ENCODE data around the gene ALK.
"Not testable (repeated sequence)": the region's sequence is repeated elsewhere in the genome, so short reads cannot be mapped to it uniquely, and the experiment has no call there.

Gene ALK

DNA sequence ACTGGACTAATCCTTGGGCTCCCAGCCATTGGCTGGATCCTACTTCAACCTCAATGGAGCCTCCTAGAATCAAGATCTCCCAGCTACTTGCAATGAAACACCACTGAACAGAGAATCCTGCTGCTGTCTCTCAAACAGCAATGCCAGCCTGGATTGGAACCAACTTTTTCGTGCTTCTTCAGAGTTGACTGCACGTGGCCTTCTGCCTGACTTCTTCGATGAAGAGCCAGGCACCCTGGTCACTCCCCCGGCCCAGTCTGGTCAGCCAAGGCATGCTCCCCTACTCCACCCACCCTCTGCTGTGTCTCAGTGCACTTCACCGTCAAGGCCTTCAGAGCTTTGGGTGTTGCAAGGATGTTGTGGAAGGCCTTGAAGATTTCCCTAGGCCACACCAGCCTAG, 657.5 kb downstream of the ALK start:
- DNase-seq = no peak

DNA sequence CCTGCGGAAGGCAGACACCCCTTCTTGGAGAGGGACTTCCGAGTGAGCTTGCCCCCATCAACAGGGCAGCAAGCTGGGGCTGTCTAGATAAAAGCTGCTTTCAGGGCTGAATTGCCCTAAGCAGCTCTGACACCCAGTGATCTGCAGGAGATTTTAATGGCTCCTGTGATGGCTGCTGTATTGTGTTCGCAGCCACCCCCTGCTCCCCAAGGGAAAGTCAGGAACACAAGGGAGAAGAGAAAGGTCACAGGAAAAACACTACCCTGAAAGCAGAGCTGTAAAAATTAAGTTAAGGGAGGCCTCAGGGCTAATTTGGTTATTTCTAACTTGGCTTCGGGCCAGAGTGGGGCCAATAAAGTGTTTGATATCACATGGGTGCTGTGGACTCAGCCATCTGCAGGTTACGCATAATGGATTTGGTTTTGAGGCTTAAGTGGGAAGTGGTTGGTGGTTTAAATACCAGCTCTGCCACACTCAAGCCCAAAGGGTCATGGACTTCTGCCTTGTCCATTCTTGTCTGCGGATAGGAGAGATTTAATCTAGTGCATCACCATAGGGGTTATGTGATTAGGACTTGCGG, 658.6 kb downstream of the ALK start:
- DNase-seq = no peak

DNA sequence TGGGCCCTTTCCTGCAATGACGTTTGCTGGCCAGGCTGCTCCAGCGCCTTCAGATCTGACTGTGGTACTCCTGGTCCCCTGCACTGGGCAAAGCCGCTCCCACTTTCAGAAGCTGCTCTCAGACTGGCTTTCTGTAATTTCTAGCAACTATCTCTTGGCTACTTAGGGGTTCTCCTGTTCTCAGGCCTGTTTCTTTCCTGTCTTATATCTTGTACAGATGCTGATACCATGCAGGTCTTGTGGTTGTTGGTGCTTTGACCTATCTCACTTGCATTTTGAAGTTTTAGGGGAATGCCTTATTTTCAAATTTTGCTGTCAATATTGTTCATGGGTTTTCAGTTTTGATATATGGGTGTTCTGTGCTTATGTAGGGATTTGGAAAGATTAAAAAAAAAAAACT, 660.4 kb downstream of the ALK start:
- no peak for DNase-seq

DNA sequence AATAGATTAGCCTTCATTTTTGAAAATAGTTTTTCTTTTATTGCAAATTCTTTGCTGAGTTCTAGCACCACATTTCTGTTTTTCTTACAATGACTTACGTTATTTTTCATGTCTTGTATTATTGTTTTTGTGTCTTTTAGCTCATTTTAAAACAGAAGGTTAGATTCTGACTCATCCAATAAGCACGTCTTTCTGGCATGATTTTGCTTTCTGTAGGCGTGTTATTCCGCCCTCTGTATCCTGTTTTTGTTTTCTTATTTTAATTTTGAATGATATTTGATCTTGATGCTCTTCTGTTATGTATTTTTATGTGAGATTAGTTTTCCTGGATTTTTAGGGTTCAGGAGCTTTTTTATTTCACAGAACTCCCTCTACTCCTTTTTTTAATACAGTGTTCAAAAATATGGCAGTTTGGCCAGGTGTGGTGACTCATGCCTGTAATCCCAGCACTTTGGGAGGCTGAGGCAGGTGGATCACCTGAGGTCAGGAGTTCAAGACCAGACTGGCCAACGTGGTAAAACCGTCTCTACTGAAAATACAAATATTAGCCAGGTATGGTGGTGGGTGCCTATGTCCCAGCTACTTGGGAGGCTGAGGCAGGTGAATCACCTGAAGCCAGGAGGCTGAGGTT, 661.1 kb downstream of the ALK start:
- no peak for DNase-seq

DNA sequence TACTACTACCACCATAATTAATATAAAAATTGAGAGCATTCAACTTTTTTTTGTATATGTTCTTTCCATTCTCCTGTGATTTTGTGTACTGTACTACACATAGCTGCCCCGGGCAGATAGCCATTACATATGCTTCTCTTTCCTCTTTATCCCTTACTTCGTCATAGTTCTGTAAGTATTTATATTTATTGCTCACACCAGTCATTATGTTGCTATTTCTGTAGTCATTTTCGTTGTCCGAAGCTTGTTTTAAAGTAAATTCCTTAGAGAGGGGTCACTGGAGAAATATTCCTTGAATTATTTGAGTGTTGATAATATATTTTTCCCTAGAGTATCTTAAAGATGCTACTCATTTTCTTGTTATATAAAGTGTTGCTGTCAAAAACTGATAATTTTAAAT, 662.2 kb downstream of the ALK start:
- no peak for DNase-seq

DNA sequence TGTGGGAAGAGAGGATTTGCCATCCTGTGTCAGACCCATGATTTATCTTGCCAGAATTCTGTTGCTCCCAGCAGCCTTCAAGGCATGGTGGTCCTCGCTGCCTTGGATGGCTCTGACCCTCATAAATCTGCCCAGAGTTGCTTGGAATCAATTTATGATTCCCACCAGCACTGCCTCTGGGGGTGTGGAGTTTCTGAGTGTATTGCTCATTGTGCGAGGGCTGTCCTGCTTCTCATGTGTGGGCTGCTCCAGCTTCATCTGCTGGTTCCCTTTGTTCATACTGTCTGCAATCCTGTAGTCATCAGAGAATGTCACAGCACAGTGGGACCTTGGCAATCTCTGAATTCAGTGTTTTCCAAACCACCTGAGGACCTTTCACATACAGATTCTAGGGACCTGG, 666.4 kb downstream of the ALK start:
- no peak for DNase-seq

DNA sequence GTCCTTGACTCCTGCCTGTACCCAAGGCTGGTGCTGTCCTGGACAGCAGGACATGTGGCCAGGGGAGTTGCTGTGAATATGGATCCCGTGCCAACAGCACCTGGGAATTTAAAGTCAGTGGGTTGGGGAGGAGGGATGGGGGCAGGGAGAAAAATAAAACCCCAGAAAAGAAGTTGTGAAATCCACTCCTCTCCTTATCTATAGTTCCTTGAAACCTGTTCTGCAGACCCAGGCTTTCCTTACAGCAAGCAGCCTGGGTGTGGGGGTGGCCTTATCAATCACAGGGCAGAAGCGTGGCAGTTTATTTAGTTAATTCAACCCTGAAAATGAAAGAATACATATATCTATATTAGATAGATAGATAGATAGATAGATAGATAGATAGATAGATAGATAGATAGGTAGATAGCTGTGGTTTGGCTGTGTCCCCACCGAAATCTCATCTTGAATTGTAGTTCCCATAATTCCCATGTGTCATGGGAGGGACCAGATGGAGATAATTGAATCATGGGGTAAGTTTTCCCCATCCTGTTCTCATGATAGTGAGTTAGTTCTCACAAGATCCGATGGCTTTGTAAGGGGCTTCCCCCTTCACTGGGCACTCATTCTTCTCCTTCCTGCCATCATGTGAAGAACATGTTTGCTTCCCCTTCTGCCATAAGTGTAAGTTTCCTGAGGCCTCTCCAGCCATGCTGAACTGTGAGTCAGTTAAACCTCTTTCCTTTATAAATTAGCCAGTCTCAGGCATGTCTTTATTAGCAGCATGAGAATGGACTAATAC, 667.7 kb downstream of the ALK start:
- DNase-seq = not testable (repeated sequence)

DNA sequence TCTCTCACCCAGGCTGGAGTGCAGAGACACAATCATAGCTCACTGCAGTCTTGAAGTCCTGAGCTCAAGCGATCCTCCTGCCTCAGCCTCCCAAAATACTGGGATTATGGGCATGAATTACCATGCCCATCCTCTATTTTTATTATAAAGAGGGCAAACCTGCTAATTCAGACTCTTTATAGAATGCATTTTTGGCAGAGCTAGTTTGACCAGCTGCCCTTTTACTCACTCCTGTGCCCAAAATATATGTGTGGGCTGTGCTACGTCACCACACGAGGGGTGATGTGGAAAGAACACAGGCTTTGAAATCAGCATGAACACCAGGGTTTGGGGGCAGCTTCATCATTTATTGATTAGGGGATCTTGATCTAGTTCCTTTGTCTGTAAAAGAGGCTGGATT, 668.4 kb downstream of the ALK start:
- DNase-seq = no peak

DNA sequence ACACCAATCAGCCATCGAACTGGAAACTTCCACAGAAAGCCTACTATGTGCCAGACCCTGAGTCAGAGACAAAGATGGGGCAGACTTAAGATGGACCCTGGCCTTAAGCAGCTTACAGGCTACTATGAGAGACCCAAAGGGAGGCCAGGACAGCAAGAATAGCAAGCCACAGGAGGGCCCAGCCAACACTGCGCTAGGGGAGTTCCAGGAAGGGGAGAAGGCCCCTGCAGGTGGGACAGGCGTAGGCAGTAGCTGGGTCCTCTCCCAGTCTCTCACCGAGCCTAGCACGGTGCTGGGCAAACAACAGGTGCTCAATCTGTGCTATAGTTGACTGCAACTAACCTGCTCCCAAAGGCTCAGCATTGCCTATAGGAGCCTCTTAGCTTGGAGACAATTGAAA, 670.0 kb downstream of the ALK start:
- DNase-seq = no peak

DNA sequence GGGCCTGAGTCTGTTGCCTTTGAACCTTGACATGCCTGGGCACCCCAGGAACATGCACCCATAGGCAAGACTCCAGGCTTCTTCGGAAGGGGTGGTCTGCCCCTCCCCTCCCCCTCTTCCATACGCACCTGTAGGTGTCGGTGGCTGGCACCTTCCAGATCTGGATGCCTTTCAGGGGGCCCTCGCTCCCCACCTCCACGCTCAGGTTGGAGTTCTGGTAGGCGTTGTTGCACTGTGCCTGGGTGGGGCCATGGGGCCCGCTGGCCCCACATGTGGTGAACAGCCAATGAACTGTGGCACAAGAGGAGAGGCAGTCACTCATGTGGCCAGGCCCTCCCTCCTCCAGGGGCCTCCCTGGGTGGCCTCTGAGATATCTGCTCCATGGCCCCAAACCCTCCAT, 670.4 kb downstream of the ALK start:
- no peak for DNase-seq

DNA sequence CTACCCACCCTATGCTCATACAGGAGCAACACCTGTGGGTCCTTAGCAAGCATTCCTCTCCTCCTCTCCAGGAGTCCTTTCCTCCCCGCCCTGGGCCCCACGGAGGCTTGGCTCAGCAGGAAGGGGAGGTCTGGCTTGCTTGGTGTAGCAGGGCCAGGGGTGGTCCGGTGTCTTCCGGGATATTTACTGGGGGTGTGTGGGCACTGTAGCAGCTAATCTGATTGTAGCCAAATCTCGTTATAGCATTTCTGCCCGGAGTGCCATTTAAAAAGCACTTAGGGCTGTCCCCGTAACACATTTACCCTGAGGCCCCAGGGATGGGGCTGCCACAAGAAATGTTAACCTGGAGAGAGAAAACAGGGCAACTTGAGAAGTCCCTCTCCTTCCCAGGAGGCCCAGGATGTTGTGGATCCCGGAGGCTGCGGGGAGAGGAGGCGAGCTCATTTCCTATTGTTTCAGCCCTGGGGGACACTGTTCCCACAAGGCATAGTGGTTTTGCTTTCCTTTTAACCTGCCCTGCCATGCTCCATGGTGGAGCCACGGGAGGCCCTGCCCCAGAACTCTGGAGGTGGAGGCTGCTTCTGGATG, 671.6 kb downstream of the ALK start:
- DNase-seq = no peak

DNA sequence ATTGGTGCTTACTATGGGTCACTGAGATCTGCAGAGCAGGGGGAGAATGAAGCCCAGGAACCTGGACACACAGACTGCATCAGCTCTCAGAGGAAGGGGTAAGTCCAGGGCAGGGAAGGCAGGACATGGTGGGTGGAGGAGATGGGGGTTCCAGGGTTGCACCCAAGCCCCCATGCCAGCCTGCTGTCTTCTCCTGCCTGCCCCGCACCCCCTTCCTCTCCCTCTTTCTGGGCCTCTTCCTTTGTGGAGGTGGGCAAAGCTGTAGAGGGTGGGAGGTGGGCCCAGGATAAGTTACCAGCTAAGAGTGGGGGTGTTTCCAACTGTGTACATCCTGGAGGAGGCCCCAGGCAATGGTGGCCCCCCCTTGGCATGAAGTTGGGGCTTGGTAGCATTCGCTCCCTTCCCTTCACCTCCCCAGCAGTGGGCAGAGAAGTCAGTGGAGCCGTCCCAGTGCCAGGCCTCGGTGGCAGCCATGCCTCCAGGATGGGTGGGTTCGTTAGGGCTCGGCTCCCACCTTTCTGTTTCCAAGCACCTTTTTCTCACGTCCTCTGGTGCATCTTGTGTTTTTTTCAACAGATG, 674.0 kb downstream of the ALK start:
- no peak for DNase-seq

DNA sequence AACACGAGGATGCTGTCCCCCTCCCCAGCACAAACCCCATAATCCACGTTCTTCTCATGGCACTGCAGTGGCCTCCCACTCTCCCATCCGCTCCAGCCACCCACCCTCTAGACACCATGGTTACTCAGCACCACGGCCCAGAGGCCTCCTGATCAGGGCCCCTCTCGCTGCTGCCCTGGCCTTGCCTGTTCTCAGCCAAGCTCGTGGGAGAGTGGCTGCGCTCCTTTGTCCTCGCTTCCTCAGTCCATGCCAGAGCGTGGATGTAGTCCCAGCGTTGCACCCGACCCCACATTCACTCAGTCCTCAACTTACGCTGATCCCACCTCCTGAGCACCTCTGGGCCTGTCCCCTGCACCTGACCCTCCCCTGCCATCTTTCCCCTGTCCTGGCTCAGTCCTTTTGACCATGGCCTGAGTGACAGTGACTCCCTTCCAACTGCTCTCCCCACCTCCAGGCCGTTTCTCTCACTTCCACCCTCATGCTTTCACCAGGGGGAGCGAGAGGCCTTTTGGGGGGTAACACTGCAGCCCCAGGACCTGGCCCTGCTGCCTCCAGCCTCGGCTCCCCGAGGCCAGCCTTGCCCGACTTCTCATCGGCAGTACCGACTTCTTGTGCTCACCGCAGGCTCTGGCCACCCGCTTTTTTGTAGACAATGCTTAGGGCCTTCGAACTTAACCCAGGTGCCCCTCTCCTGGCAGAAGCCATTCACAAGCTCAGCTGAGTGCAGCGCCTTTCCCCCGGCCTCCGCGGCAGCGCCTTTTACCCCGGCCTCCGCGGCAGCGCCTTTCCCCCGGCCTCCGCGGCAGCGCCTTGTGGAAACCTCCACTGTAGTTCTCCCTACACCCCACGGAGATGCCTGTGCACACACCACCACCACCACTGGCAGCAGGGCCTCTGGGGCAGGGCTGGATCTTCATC, 674.7 kb downstream of the ALK start:
- DNase-seq = no peak

DNA sequence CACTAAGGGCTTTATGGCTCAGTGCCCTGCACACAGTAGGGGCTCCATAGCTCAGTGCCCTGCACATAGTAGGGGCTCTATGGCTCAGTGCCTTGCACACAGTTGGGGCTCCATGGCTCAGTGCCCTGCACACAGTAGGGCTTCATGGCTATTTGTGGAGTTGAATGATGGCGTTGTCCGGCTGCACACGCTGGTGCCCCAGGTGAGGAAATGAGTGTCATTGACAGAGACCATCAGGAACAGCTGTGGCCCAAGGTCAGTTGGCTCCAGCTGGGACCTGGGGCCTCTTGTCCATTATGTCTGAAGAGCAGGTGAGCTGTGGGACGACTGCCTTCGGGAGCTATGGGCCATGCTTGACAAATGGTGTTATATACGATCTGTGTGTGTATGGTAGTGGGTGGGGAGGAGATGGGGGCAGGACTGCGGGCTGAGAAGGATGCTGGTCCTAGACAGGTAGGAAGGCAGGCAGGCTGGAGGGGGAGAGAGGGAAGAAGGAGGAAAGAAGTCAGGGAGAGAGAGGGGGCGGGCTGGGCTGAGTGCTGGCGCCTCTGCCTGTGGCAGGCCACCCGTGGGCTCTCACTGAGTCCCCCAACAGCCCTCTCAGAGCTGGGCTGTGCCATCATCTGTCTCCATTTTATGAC, 675.5 kb downstream of the ALK start:
- DNase-seq = no peak

DNA sequence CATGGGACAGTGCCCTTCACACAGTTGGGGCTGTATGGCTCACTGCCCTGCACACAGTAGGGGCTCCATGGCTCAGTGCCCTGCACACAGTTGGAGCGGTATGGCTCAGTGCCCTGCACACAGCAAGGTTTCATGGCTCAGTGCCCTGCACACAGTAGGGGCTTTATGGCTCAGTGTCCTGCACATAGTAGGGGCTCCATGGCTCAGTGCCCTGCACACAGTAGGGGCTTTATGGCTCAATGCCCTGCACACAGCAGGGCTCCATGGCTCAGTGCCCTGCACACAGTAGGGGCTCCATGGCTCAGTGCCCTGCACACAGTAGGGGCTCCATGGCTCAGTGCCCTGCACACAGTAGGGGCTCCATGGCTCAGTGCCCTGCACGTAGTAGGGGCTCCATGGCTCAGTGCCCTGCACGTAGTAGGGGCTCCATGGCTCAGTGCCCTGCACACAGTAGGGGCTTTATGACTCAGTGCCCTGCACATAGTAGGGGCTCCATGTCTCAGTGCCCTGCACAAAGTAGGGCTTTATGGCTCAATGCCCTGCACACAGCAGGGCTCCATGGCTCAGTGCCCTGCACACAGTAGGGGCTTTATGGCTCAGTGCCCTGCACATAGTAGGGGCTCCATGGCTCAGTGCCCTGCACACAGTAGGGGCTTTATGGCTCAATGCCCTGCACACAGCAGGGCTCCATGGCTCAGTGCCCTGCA, 676.2 kb downstream of the ALK start:
- DNase-seq = not testable (repeated sequence)

DNA sequence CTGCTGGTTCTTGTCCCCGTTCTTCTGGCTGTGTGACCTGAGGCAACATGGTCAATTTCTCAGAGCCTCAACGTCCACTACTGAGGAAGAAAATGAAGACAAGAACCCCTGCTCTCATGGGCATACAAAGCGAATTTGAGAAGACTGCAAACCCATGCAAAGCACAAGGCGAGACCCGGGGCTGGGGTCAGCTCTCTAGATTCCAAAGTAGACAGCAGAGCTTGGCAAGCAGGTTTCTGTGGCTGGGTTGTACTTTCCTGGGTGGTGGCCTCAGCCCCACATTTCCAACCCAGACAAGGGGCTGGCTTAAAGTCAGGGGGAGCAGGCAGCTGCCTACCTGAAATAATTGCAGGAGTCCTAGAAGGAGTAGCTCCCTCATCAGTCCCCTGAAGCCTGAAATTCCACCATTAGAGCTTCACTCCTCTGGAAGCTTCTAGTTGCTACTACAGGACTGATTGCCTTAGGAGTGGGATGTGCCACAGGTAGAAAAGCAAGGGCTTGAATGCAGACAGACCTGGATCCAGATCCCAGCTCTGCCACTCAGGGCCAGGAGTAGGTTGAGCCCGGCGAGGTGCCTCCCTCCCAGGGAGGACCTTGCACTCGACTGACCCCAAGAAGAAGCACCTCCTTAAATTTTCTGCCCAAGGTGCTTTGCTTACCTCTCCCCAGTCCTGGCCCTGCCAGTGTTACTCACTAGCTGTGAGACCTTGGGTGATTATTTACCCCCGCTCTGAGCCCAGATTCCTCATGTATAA, 678.6 kb downstream of the ALK start:
- DNase-seq = no peak

DNA sequence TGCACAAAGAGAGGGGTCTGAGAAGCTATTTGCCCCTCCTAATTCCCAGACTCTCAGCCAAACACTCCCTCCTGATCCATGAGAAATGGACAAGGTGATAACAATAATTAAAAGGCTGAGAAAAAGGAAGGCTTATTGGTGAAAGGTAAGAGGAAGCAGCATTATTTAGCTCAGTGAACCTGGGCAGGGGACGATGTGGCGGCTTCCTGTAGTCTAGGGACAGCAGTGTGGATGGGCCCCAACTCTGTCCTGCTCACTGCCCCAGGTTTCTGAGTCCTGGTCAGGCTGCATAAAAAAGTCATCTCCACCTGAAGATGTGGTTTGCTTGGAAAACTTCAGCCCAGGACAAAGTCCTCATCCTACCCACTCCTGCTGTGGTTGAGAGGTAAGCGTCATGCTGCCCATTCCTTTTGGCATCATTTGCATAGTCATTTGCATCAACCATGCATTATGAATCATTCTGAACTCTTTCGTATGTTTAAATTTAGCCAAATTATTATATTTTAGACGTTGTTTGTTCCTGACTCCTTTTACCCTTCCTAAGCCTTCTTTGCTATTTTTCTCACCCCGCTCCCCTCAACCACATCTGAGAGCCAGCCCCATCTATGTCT, 679.3 kb downstream of the ALK start:
- DNase-seq = no peak

DNA sequence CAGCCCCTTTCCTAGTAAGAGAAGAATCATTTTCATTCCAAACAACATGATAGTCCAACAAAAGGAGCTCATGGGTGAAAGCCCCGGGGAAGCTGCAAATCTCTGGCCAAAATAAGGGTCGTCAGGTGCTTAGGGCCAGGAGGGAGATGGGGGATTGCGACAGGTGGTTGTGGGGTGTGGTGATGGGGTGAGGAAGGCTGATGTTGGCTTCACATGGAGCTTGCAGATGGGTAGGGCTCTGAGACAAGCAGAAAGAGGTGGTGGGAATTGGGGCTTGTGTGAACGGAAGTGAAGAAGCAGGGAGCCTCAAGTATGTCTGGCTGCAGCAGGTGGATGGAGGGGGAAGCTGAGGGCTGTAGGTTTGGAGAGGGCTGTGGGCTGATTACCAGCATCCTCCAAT, 680.0 kb downstream of the ALK start:
- DNase-seq = no peak

DNA sequence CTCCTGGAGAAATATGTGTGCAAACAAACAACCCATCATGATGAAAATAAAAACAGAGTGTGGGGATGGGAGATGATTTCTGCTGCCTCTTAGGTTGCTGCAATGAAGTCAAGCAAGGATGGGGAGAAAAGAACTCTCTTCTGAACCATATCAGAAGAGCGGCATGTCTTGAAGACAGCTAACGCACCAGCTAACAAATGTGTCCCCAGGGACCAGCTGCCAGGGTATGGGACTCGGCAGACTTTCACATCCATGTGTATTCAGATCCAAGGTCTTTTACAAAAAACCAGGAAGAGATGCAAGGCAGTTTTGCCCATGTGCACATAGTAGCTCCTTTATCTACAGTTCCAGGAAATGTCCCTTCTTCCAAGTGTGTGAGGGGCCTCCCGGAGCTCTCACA, 680.8 kb downstream of the ALK start:
- DNase-seq = no peak

Measured in central memory CD4-positive, alpha-beta T cell (primary cell).